NCI-H2107 treated with DMSO at 0.1 percent for 48 hours (cell line): Measurements from ENCODE around the gene SOCS2.
"Not testable (repeated sequence)": the region's sequence is repeated elsewhere in the genome, so short reads cannot be mapped to it uniquely, and the experiment has no call there.

Experiments used
- DNase-seq: peaks from one replicate; lab custom pipeline; 2025; ENCODE audit not compliant: unreplicated experiment; lab: John Stamatoyannopoulos, UW

Gene SOCS2

DNA sequence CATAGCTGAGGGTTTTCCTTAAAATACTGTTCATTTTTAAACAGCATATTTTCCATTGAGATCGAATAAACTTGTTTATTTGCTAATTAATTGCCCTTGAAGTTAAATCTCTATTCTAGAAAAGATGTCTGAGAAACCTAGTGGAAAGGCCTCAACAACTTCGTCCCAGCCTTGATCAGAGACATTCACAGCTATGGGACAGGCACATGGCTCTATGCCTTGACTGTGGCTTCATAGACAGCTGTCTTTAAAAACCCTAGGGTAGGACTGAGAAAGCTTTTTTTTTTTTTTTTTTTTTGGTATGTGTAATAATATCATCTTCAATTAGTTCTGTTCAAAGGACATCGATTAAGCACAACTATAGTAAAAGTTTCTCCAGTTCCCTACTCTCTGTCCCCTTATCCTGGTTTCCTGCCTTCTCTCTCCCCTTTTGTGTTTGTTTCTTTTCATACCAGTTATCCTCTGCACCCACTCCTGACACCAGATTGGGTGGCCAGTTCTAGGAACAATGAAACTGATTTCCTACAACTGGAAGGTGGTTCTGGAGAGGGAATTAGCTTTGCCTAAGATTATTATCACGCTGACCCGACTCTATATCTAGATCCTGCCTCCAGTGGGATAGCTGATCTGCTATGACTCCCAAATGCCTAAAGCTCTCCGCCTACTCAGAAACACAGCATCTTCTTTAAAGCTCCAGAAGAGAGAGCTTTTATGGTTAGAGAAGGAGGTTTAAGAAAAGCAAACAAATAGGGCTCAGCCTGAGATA, 20.3 kb downstream of the SOCS2 start:
- DNase-seq: no peak

DNA sequence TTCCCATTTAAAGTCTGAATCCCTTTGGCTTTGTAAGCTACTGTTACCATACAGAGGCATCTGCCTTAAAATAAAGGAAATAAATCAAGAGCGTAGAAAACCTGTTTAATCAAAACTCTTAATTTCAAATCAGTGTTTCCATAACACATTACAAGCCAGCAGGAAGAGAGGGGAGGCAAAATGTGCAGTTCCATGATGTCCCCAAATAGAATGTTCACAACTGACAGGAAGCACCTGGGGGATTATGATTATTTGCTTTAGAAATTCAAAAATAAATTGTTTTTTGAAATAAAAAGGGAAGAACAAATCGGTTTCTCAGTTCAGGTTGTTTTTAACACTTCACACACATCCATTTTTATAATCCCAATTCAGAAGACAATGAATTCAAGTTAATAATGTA, 21.4 kb downstream of the SOCS2 start:
- no peak for DNase-seq

DNA sequence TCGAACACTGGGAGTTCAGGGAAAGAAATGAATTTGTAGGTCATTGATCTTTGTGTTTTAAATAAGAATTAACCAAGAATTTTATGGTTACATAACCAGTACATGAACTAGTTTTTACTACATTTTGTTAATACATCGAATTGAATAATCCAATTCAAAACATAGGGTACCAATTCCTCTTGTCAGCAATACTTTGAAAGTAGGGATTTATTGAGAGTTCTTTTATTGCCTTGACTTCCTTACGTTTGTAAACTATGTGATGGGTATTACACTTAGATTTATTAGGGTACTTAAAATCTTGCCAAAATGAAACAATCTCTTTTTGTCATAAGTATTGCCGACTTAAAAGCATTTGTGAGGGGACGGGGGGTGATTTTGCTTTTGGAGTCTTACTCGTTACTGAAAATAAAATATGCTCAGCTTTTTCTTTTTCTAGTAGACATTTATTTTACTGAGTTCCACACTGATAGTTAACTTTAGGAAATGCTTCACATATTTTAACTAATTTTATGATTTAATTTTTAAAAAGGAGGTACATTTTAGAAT, 22.4 kb downstream of the SOCS2 start:
- no peak for DNase-seq

DNA sequence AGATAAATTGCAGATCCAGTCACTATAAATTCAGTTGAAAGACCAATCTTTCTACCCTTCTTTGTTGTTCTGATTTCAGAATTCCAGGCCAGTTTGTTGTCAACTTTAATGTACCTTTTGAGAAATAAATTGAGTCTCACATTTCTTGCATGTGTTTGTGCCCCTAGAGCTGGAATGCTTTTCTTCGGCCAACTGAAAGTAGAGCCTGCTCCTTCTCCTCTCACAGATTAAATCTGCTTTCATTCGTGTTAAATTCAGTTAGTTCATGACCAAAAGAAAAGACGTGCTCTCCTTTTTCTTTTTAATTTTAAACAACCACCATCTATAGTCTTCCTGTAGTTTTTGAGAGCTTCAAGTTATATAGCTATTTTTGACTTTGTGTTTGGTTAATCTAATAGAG, 22.9 kb downstream of the SOCS2 start:
- no peak for DNase-seq

DNA sequence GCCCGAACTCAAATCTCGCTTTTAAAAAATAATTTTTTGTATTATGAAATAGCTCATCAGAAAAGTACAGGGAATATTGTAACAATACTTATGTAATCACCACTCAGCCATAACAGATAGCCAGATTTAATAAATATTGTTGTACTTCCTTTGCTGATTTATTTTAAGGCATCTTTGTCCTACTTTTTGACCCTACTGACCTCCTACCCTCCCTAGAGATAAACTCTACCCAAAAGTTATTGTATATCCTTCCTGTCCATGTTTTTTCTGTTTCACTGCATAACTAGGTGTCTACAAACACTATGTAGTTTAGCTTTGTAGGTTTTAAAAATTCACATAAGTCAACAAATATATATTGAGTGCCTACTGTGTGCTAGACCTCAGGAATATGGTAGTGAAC, 25.1 kb downstream of the SOCS2 start:
- no peak for DNase-seq

GRCh38 chr12:93599192-93599591, 26.7 kb downstream of the SOCS2 start:
- no peak for DNase-seq

GRCh38 chr12:93601591-93601990, 29.1 kb downstream of the SOCS2 start:
- DNase-seq: no peak

GRCh38 chr12:93602897-93603668, 30.6 kb downstream of the SOCS2 start:
- no peak for DNase-seq

DNA sequence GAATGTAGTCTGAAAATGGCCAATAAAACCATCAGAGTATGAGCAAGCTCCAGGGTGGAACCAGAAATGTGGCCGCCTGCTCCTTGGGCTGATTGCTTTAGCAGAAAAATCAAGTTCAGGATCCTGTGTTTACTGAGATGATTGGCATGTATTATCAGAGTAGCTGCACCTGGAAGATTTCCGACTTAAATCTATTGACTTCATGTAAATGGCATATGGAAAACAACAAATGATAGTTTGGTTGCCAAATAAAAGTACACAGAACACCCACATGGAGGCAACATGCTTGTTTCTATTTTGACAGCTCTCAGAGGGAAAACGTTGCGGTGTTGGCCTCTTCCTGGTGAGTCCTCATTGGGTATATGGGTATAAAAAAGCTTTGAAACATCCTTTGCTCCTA, 31.3 kb downstream of the SOCS2 start:
- no peak for DNase-seq

DNA sequence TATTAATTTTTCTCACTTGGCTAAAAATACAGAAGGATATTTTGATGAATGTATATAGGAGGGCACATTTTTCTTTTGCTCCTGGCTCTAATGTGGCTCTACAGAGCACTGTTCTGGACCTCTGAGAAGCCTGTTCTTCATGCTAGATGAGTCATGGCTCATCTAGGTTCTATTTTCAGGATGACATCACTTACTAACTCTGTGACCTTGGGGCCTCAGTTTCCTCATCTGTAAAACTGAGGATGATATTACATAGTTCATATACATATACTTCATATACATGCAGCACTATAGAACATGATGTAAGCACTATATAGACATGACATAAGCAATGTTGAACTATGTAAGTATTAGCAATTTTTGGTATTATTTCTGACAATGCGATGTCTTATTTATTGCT, 35.8 kb downstream of the SOCS2 start:
- DNase-seq: no peak

DNA sequence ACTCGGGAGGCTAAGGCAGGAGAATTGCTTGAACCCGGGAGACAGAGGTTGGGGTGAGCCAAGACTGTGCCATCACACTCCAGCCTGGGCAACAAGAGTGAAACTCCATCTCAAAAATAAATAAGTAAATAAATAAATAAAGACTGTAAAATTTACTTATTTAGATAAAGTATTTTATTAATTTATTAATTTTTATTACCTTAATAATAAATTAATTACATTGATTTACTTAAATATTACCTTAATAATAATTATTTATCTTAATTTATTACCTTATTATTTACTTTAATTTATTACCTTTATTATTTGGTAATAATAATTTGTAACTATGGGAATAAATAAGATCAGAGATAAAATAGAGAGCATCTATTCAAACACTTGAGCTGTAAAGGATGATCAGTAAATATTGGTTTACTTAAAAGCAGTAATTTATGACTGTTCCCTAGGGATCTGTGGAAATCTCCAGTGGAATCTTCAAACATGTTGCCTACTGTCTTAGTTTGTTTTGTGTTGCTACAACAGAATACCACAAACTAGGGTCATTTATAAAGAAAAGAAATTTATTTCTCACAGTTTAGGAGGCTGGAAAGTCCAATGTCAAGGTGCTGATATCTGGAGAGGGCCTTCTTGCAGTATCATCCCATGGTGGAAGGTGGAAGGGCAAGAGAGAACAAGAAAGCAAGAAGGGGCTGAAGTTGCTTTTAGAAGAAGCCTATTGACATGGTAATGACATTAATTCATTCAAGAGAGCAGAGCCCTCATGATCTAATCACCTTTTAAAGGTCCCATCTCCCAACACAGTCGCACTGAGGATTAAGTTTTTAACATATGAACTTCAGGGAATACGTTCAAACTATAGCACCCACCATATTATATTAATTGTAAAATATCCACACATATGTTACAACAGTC, 37.1 kb downstream of the SOCS2 start:
- no peak for DNase-seq

DNA sequence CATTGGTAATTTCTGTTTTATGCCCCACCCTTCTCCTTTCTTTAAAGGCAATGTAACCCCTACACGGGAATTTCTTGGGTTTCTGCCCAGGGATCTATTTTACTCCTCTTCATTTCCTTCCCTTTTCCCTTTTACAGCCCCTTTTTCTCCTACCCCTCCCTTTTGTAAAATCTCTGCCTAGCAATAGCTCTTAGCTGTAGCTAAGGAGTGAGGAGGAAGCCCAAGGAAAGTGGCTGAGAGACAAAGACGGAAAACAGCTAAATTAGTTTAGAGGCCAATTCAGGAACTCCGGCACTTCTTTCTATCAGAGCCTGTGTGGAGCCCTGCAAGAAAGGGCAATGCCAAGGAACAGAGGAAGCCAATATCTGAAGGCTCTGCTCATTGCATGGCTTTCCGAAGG, 40.3 kb downstream of the SOCS2 start:
- no peak for DNase-seq

DNA sequence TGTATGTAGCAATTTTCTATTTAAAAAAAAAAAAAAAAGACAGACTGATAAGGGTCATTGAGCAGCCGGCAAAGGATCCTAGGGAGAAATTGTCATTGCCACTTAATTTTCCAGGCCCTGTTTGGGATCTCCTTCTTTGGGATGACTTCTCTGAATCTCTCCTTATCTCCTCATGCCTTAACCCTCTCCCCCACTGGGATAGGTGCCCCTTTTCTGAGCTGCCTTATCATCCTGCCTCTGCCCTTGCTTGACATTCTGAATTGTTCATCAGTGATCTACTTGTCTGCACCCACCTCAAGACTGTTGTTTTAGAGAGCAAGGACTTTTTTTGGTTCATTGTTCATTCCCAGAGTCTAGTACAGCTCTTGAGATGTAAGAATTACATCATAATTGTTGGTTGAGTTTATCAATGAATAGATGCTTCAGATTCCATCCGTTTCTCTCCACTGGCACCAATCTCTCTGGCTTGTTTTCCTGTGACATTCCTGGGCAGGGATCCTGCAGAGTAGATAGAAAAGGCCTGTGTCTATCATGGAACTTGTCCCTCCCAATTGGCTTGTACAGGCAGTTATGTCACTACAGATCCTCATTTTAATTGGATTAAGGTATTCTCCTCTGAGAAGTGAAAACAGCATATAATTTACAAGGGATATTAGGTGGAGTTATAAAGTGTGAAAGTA, 42.6 kb downstream of the SOCS2 start:
- DNase-seq: no peak

DNA sequence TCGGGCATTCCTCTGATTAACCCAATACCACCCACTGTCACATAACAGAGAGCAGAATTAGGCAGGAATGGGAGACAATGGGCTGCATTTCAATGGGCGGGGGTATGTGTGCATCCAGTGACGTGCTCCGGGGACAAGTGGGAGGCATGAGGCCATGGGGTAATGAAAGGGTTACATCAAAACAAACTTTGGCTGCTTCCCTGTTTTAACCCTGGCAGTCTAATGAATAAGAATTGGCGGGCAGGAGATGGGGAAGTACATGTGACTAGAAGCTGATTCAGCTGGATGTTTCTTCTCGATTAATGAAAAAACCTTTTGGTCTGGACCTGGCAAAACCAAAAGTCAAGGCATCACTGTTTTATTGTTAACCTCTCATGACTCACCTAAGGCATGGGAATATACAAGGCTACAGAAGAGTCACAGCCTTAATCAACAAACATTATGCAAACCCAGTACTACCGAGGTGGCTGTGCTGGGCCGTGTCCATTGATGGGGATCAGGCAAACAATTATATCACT, 44.2 kb downstream of the SOCS2 start:
- no peak for DNase-seq

- DNase-seq: no peak
Measured at GRCh38 chr12:93618891-93619410, 46.5 kb downstream of the SOCS2 start.

DNA sequence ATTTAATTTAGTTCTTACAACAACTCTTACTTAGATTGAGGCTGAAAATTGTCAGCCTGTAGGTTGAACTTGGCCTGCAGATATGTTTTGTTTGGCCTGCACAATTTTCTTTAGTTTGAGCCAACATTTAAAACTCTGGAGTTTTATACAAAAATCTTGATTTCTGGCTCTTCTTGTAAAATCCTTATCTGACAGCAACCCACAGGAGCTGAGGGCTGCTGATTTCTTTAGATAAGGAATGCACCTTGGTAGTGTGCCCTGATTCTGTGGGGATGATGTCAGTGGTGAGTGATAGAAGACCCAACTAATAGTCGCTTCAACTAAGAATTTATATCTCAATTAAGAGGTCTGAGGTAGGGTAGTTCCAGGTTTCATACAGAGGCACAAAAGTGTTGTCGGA, 49.5 kb downstream of the SOCS2 start:
- DNase-seq: no peak

DNA sequence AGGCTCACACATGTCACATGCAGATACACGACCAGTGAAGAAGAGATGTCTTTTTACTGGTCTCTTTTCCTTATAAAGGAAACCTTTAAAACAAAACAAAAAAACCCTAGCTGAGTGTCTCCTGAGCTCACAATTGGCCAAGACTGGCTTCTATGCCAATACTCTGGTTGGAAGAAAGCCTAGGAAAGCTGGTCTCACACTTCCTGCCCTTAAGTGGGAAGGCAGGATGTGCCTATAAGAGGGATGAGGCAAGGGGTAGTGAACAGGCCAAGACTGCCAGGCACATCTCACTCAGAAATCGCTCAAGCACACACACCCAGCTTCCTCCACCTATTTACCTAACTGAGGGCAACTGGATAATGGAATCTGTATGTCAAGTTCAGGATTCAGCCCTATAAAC, 50.0 kb downstream of the SOCS2 start:
- DNase-seq: no peak

- DNase-seq: no peak
Measured at GRCh38 chr12:93624595-93625294, 52.3 kb downstream of the SOCS2 start.

DNA sequence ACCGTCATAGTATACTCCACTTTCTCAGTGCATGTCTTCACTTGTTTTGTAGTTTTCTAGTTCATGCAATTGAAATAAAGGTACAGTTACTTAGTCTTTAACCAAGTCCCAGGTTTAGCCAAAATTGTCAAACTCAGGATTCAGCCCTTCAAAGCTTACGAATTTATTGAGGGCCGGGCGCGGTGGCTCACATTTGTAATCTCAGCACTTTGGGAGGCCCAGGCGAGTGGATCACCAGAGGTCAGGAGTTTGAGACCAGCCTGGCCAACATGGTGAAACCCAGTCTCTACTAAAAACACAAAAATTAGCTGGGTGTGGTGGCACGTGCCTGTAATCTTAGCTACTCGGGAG, 52.8 kb downstream of the SOCS2 start:
- not testable (repeated sequence) for DNase-seq

DNA sequence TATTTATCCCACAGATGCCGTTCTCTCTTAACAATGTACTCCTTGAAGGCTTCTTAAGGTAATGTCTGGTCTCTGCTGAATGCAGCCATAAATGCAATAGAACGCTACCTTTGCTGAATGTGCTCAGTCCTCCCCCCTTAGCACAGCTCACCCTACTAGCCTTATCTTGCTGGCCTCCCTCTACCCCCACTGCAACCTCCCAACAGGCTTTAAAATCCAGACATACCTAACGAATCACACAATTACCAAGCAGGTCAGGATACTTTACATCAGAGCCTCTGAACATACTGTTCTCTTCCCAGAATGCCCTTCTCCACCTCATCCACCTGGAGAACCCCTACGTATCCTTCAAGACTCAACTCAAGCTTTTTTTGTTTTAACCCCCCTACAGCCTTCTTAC, 53.7 kb downstream of the SOCS2 start:
- DNase-seq: no peak
